ENCODE results near the gene NTRK1.
A peak's percentile ranks its signal among the peaks of the same experiment; 100 is the strongest.

GRCh38 chr1:156876281-156876680 is 15.6 kb downstream of the NTRK1 start:
- TF ChIP-seq CTCF (IDR thresholded peaks at IDR 0.05) (peak; percentile 41), ZFX (IDR thresholded peaks at IDR 0.05; ENCODE audit: borderline replicate concordance) (no peak)
